PC-3 (cell line): Measurements from ENCODE around the gene LAMA3.

Source experiments
- CTCF ChIP-seq: fragments of 300-600 bp; sonication (generic); conservative IDR thresholded peaks from 2 replicates; pipeline ENCODE4 v1.5.1; 2017; ENCODE audit warnings: antibody characterized with exemption, low read depth, mild to moderate bottlenecking, low read length
- EZH2 ChIP-seq: fragments of 300-600 bp; sonication (generic); IDR thresholded peaks from one replicate; pipeline ENCODE4 v1.6.1; 2017; ENCODE audit warnings: antibody characterized with exemption, mild to moderate bottlenecking, low read length; ENCODE audit not compliant: unreplicated experiment
- EZH2phosphoT487 ChIP-seq: fragments of 300-600 bp; sonication (generic); IDR thresholded peaks from 2 replicates; pipeline ENCODE4 v1.6.1; 2018; ENCODE audit warnings: mild to moderate bottlenecking, antibody characterized with exemption, low read length, borderline replicate concordance

GRCh38 chr18:23643815-23644490 lies 45.3 kb upstream of the LAMA3 start:
- no peak for TF ChIP-seq CTCF
- no peak for TF ChIP-seq EZH2
- TF ChIP-seq EZH2phosphoT487, result no peak
